Caco-2 (cell line): ENCODE results near the gene NANOG. TPM values are rescaled to one million over a fixed set of nuclear protein-coding genes. Genes with fewer than 3 reads are reported as not detected.
"Not testable (repeated sequence)": the region's sequence is repeated elsewhere in the genome, so short reads cannot be mapped to it uniquely, and the experiment has no call there.

Experiments used
- BruUV-seq: library from RNA; stranded (reverse); fragments of 400-500 nt; replicated peaks from 2 replicates; lab custom pipeline; 2021; lab: Mats Ljungman, UMichigan
- CTCF ChIA-PET: fragments of 300-600 bp; sonication (Branson Sonifier 250); formaldehyde crosslinking; loops from one replicate; lab custom pipeline; 2022; ENCODE audit warnings: antibody characterized with exemption; lab: Charles Lee
- POLR2A ChIA-PET: fragments of 300-600 bp; sonication (Branson Sonifier 250); formaldehyde crosslinking; loops from one replicate; lab custom pipeline; 2022; ENCODE audit warnings: antibody characterized with exemption; lab: Charles Lee
- DNase-seq, 2 experiments: peaks; one replicate each; pipeline versions ENCODE4 v3.0.0 to v3.0.0-alpha.2; 2020 to 2022
- H3K27me3 ChIP-seq: replicated peaks from 2 replicates; pipeline ENCODE4 v1.6.0; 2011; ENCODE audit warnings: low read length; ENCODE audit not compliant: control insufficient read depth, insufficient read depth
- H3K36me3 ChIP-seq: 2 replicates; pipeline ENCODE4 v1.5.1; 2011; ENCODE audit warnings: low read length; ENCODE audit not compliant: control insufficient read depth, insufficient read depth
- H3K4me1 ChIP-seq: fragments of 250-450 bp; sonication (Bioruptor Pico); 2 replicates; pipeline ENCODE4 v1.5.1; 2020; ENCODE audit warnings: mild to moderate bottlenecking
- H3K4me3 ChIP-seq: 2 replicates; pipeline ENCODE4 v1.5.1; 2011; ENCODE audit warnings: low read depth, mild to moderate bottlenecking, control low read depth, low read length
- H3K9me3 ChIP-seq: fragments of 250-450 bp; sonication (Bioruptor Pico); 2 replicates; pipeline ENCODE4 v1.5.1; 2020; ENCODE audit warnings: mild to moderate bottlenecking, moderate library complexity
- H3K27ac Mint-ChIP-seq: one replicate; pipeline ENCODE4 v1.8.0; 2022; ENCODE audit warnings: mixed read lengths; ENCODE audit not compliant: unreplicated experiment
- H3K27me3 Mint-ChIP-seq: one replicate; pipeline ENCODE4 v1.8.0; 2022; ENCODE audit warnings: mixed read lengths; ENCODE audit not compliant: insufficient read depth, unreplicated experiment
- H3K36me3 Mint-ChIP-seq: one replicate; pipeline ENCODE4 v1.8.0; 2022; ENCODE audit warnings: mild to moderate bottlenecking, mixed read lengths; ENCODE audit not compliant: insufficient read depth, unreplicated experiment
- H3K4me1 Mint-ChIP-seq: one replicate; pipeline ENCODE4 v1.8.0; 2022; ENCODE audit warnings: low read depth, mixed read lengths; ENCODE audit not compliant: unreplicated experiment
- H3K4me3 Mint-ChIP-seq: one replicate; pipeline ENCODE4 v1.8.0; 2022; ENCODE audit warnings: mild to moderate bottlenecking, moderate library complexity, mixed read lengths; ENCODE audit not compliant: unreplicated experiment
- H3K9me3 Mint-ChIP-seq: one replicate; pipeline ENCODE4 v1.8.0; 2022; ENCODE audit warnings: mixed read lengths; ENCODE audit not compliant: unreplicated experiment
- intact Hi-C: fragments of 100-400 bp; cut with micrococcal nuclease; formaldehyde crosslinking; loops from one replicate; pipeline ENCODE4 v1.10.0; 2022; ENCODE audit not compliant: unreplicated experiment
- total RNA-seq: library from RNA; stranded (reverse); gene quantifications from 2 replicates; pipeline ENCODE4 v1.2.3, GENCODE V29; 2022
- TF ChIP-seq, protein P1 (sequence below), 2 experiments: fragments of 200-600 bp in 1 of 2; IDR thresholded peaks; 1 replicate in 1 of 2; 2 replicates in 1 of 2; pipeline versions ENCODE4 v1.5.1 to v1.8.0; 2011 to 2022; ENCODE audit warnings: antibody characterized with exemption in 1 of 2, control low read depth in 1 of 2, inconsistent platforms in 1 of 2, low read depth in 1 of 2, low read length in 1 of 2, mild to moderate bottlenecking in 1 of 2, moderate library complexity in 1 of 2; ENCODE audit not compliant: insufficient read depth in 1 of 2, severe bottlenecking in 1 of 2, unreplicated experiment in 1 of 2

NANOG gene
- total RNA-seq, 1 experiment from 2014 or later: not detected

DNA sequence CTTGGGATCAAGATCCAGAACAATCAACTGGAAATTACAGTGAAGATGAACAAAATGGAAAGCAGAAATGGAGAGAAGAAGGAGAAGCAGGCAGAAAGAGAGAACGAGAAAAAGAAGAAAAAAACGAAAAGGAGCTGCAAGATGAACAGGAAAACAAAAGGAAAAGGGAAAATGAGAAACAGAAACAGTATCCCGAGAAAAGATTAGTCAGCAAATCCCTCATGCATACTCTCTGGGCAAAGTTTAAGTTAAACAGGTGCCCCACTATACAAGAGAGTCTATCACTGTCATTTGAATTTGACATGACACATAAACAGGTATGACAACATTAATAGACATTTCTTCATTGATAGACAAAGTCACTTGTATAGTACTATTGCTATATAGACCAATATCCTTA is 19.2 kb upstream of the NANOG start:
- H3K36me3 Mint-ChIP-seq: no peaks in the 10 kb centered on the region
- H3K27me3 Mint-ChIP-seq: no peaks in the 10 kb centered on the region
- no peak overlapping the region for H3K4me3 Mint-ChIP-seq
- H3K27ac Mint-ChIP-seq: no peak overlapping the region
- TF ChIP-seq, protein P1, sequence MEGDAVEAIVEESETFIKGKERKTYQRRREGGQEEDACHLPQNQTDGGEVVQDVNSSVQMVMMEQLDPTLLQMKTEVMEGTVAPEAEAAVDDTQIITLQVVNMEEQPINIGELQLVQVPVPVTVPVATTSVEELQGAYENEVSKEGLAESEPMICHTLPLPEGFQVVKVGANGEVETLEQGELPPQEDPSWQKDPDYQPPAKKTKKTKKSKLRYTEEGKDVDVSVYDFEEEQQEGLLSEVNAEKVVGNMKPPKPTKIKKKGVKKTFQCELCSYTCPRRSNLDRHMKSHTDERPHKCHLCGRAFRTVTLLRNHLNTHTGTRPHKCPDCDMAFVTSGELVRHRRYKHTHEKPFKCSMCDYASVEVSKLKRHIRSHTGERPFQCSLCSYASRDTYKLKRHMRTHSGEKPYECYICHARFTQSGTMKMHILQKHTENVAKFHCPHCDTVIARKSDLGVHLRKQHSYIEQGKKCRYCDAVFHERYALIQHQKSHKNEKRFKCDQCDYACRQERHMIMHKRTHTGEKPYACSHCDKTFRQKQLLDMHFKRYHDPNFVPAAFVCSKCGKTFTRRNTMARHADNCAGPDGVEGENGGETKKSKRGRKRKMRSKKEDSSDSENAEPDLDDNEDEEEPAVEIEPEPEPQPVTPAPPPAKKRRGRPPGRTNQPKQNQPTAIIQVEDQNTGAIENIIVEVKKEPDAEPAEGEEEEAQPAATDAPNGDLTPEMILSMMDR (IDR thresholded peaks at IDR 0.05; ENCODE audit: insufficient read depth in 1 of 2, low read depth in 1 of 2, low read length in 1 of 2, severe bottlenecking in 1 of 2, unreplicated experiment in 1 of 2): no peak
- peaks cover 6% of the 10 kb centered on the region for H3K4me1 Mint-ChIP-seq
- Histone ChIP-seq H3K9me3 (no peaks in the 10 kb centered on the region), H3K4me1 (no peaks in the 10 kb centered on the region), H3K4me3 (no peak overlapping the region), H3K36me3 (no peaks in the 10 kb centered on the region), H3K27me3 (no peaks in the 10 kb centered on the region)
- intact Hi-C loops: no loop called here
- no peaks in the 10 kb centered on the region for H3K9me3 Mint-ChIP-seq
- no TSS peak for BruUV-seq
- no peak for DNase-seq
- CTCF ChIA-PET: no interaction called here
- POLR2A ChIA-PET: interaction anchor here (0.7 kb wide), 1 partner anchor 1394 kb away, joined by 3 read pairs; no protein-coding TSS in a partner anchor

DNA sequence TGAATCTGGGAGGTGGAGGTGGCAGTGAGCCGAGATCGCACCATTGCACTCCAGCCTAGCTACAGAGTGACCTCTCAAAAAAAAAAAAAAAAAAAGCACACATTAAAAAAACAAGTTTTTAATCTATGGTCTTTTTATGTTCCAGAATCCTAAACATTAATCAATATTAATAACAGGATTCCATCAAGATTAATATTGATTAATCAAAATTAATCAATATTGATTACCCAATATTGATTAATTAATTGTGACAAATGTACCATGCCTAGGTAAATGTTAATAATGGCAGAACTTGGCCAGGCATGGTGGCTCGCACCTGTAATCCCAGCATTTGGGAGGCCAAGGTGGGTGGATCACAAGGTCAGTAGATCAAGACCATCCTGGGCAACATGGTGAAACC is 7.9 kb upstream of the NANOG start:
- no peaks in the 10 kb centered on the region for H3K27me3 Mint-ChIP-seq
- Histone ChIP-seq H3K4me3 (no peak overlapping the region), H3K27me3 (no peaks in the 10 kb centered on the region), H3K36me3 (no peaks in the 10 kb centered on the region), H3K4me1 (peaks cover 6% of the 10 kb centered on the region; the same call in 1 of the 2 replicates), H3K9me3 (no peaks in the 10 kb centered on the region)
- no TSS peak for BruUV-seq
- ChIA-PET POLR2A (no interaction called here), CTCF (no interaction called here)
- no peak overlapping the region for H3K27ac Mint-ChIP-seq
- peaks cover 7% of the 10 kb centered on the region for H3K4me1 Mint-ChIP-seq
- no peaks in the 10 kb centered on the region for H3K9me3 Mint-ChIP-seq
- H3K36me3 Mint-ChIP-seq: no peaks in the 10 kb centered on the region
- TF ChIP-seq, protein P1 (IDR thresholded peaks at IDR 0.05; ENCODE audit: insufficient read depth in 1 of 2, low read depth in 1 of 2, low read length in 1 of 2, severe bottlenecking in 1 of 2, unreplicated experiment in 1 of 2): no peak
- DNase-seq: no peak
- intact Hi-C loops: no loop called here
- H3K4me3 Mint-ChIP-seq: no peak overlapping the region

DNA sequence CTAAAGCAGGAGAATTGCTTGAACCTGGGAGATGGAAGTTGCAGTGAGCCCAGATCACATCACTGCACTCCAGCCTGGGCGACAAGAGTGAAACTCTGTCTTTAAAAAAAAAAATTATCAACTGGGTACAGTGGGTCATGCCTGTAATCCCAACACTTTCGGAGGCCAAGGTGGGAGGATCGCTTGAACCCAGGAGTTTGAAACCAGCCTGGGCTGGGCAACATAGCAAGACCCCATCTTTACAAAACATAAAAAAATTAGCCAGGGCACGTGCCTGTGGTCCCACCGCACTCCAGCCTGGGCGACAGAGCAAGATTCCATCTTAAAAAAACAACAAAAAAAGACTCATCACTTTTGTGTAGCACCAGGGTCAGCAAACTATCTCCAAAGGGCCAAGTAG is 7.1 kb upstream of the NANOG start:
- H3K27ac Mint-ChIP-seq: no peak overlapping the region
- Histone ChIP-seq H3K27me3 (no peaks in the 10 kb centered on the region), H3K4me1 (peaks cover 6% of the 10 kb centered on the region; the same call in 1 of the 2 replicates), H3K36me3 (no peaks in the 10 kb centered on the region), H3K4me3 (no peak overlapping the region), H3K9me3 (no peaks in the 10 kb centered on the region)
- H3K27me3 Mint-ChIP-seq: no peaks in the 10 kb centered on the region
- no peak overlapping the region for H3K4me3 Mint-ChIP-seq
- intact Hi-C loops: no loop called here
- CTCF ChIA-PET: no interaction called here
- peaks cover 7% of the 10 kb centered on the region for H3K4me1 Mint-ChIP-seq
- DNase-seq: no peak
- H3K9me3 Mint-ChIP-seq: no peaks in the 10 kb centered on the region
- POLR2A ChIA-PET: no interaction called here
- TF ChIP-seq, protein P1 (IDR thresholded peaks at IDR 0.05; ENCODE audit: insufficient read depth in 1 of 2, low read depth in 1 of 2, low read length in 1 of 2, severe bottlenecking in 1 of 2, unreplicated experiment in 1 of 2): no peak
- no TSS peak for BruUV-seq
- H3K36me3 Mint-ChIP-seq: no peaks in the 10 kb centered on the region

DNA sequence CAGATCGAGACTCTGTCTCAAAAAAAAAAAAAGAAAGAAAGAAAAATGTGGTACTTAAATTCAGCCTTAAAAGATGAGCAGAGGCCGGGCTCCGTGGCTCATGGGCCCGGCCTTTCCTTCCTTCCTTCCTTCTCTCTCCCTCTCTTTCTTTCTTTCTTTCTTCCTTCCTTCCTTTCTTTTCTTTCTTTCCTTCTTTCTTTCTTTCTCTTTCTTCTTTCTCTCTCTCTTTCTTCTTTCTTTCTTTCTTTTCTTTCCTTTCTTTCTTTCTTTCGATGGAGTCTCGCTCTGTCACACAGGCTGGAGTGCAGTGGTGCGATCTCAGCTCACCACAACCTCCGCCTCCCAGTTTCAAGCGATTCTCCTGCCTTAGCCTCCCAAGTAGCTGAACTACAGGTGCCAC is 5.8 kb upstream of the NANOG start:
- DNase-seq, H3K9me3 ChIP-seq, H3K4me3 Mint-ChIP-seq, H3K4me3 ChIP-seq, POLR2A ChIA-PET, H3K4me1 ChIP-seq, BruUV-seq, H3K36me3 ChIP-seq, H3K9me3 Mint-ChIP-seq, H3K27me3 Mint-ChIP-seq, H3K27me3 ChIP-seq, H3K36me3 Mint-ChIP-seq, intact Hi-C loops, H3K27ac Mint-ChIP-seq: not testable (repeated sequence)
- CTCF ChIA-PET: interaction anchor here (0.7 kb wide), 1 partner anchor 142 kb away, joined by 6 read pairs; no protein-coding TSS in a partner anchor
- peaks cover 14% of the 10 kb centered on the region for H3K4me1 Mint-ChIP-seq
